Measurements from ENCODE around the gene MKNK2. TPM values are rescaled to one million over a fixed set of nuclear protein-coding genes. Genes with fewer than 3 reads are reported as not detected.

MKNK2 gene
- total RNA-seq, 1 donor from 2014 or later: 1,134 TPM

DNA sequence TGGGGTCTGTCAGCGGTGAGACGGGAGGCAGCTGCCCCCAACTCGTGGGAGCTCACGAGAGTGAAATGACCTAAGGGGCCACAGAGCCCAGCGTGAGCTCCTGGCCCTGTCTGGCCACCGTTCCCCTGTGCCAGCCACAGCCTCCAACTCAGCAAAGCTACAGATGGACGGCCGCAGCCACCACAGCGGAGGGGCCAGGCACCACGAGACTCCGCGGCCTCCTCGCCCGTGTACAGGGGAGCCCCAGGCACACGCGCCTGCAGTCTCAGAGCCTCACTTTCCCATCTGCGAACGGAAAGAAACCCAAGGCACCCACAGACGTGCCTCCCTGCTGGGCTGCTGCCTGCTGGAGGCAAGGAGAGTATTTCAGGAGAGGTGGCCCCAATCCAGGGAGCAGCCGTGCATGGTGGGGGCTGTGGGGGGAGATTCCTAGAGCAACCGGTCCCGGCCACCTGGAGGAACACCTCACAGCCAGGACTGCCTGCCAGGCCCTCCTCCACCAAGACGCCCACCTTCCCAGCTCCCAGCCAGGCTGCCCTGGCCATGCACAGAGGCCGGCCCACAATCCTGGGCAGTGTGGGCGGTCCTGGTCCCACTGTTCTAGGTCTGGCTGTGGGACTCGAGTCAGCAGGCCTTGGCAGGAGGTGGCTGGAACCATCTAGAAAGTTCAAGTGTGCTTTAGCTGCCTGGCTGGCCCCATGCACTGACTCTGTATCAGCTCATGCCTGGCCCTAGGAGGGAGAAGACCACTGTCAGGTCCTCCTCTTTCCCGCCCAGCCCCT lies 1.9 kb downstream of the MKNK2 start:
- peaks cover 78% of the 10 kb centered on the region for H3K4me1 Mint-ChIP-seq
- no peak for DNase-seq
- ATAC-seq (ENCODE audit: low read depth): no peak
- H3K27me3 Mint-ChIP-seq: no peaks in the 10 kb centered on the region
- CTCF ChIA-PET: interaction anchor here (1.2 to 1.8 kb wide), 3 partner anchors 21 to 39 kb away, joined by 4 to 6 read pairs (median 4); no protein-coding TSS in a partner anchor
- H3K27ac Mint-ChIP-seq: peak overlapping the region; percentile 88
- peak overlapping the region; percentile 93 for H3K4me3 Mint-ChIP-seq
- H3K9me3 Mint-ChIP-seq: no peaks in the 10 kb centered on the region
- POLR2A ChIA-PET: interaction anchor here (0.5 to 59.1 kb wide), 10 partner anchors 11 to 215 kb away, joined by 3 to 2723 read pairs (median 5); partner anchors contain the start of genes AP3D1, IZUMO4 and MOB3A
- H3K36me3 Mint-ChIP-seq (ENCODE audit: low read depth): peaks cover 52% of the 10 kb centered on the region
- intact Hi-C loops (cut with micrococcal nuclease): no loop called here
- TF ChIP-seq, protein P1, sequence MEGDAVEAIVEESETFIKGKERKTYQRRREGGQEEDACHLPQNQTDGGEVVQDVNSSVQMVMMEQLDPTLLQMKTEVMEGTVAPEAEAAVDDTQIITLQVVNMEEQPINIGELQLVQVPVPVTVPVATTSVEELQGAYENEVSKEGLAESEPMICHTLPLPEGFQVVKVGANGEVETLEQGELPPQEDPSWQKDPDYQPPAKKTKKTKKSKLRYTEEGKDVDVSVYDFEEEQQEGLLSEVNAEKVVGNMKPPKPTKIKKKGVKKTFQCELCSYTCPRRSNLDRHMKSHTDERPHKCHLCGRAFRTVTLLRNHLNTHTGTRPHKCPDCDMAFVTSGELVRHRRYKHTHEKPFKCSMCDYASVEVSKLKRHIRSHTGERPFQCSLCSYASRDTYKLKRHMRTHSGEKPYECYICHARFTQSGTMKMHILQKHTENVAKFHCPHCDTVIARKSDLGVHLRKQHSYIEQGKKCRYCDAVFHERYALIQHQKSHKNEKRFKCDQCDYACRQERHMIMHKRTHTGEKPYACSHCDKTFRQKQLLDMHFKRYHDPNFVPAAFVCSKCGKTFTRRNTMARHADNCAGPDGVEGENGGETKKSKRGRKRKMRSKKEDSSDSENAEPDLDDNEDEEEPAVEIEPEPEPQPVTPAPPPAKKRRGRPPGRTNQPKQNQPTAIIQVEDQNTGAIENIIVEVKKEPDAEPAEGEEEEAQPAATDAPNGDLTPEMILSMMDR (IDR thresholded peaks at IDR 0.05): no peak

DNA sequence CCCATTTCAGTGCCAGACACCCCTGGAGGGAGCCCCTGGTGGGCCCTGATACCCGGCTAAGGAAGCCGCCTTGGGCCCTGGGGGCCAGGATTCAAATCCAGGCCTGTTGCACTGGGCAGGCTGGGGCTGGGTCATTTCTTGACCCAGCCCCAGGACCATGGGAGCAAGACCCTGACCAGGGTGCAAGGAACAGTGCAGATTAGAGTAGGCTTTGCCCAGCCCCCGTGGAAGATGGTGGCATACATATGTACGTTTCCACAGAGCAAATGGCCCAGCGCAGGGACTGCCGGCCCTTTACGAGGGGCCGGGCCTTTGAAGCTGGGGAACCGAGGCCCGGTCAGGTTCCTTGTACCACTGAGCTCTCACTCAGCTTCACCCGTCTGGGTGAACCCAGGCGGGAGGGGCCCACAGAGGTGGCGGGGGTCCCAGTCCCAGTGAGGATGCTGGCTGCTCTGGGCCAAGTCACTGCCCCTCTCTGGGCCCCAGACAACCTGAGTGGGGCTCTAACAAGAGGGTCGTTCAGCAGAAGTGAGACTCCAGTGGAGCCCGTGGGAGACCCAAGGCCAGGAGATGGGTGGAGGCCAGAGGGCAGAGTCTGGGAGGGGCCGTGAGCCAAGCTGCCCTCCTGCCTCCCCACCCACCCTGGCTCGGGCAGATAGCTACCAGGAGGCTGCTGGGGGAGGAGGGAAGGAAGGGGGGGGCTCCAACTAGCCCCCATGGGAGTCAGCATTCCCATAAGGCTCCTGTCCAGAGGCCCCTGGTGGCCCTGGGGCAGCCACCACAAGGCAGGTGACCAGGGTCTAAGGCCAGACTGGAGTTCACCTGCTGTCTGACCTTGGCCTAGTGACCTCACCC lies 2.7 kb downstream of the MKNK2 start:
- intact Hi-C loops (cut with micrococcal nuclease): no loop called here
- Mint-ChIP-seq H3K27ac (peak overlapping the region; percentile 53), H3K4me3 (peak overlapping the region; percentile 93), H3K4me1 (peaks cover 78% of the 10 kb centered on the region), H3K36me3 (ENCODE audit: low read depth) (peaks cover 59% of the 10 kb centered on the region), H3K9me3 (no peaks in the 10 kb centered on the region), H3K27me3 (no peaks in the 10 kb centered on the region)
- no peak for DNase-seq
- ChIA-PET POLR2A (interaction anchor here (0.5 to 59.1 kb wide), 13 partner anchors 5 to 507 kb away, joined by 3 to 2723 read pairs (median 5); partner anchors contain the start of genes AP3D1, IZUMO4, MKNK2 and MOB3A), CTCF (interaction anchor here (1.2 to 1.8 kb wide), 3 partner anchors 21 to 40 kb away, joined by 4 to 6 read pairs (median 4); no protein-coding TSS in a partner anchor)
- ATAC-seq (ENCODE audit: low read depth): no peak
- TF ChIP-seq, protein P1 (IDR thresholded peaks at IDR 0.05): no peak

DNA sequence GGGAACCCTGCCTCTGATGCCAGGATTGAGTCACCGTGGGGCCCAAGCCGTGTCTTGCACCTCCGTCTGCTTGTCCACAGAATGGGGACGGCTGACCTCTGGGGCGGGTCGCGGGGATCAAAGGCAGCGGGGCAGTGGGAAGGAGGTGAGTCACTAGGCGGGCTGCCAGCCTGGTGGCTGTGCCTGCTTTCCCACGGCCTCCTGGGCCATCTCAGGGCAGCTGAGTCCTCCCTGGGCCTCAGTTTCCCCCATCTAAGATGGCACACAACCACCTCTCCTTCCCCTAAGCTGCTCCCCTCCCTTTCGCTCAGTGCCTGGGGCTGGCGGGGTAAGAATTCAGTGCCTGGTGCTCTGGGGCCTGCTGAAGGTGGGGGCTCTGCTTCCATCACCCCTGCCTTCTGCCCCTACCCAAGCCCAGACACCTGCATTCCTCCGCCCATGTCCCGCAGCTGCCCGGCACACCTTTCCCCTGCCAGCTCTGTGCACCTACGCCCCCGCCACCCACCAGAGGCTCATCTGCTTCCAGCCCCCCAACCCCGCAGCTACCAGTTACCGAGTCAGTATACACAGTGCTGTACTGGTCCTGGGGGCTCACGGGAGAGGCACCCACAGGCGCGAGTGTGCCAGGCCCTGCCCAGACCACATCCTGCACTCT lies 3.5 kb downstream of the MKNK2 start:
- intact Hi-C loops (cut with micrococcal nuclease): no loop called here
- CTCF ChIA-PET: no interaction called here
- Mint-ChIP-seq H3K4me1 (peaks cover 78% of the 10 kb centered on the region), H3K36me3 (ENCODE audit: low read depth) (peaks cover 65% of the 10 kb centered on the region), H3K9me3 (no peaks in the 10 kb centered on the region), H3K27ac (peak overlapping the region; percentile 53), H3K27me3 (no peaks in the 10 kb centered on the region), H3K4me3 (peak overlapping the region; percentile 93)
- POLR2A ChIA-PET: interaction anchor here (0.8 to 59.1 kb wide), 6 partner anchors 6 to 217 kb away, joined by 5 to 2723 read pairs (median 248); partner anchors contain the start of genes AP3D1, IZUMO4, MKNK2 and MOB3A
- no peak for ATAC-seq (ENCODE audit: low read depth)
- DNase-seq: no peak
- TF ChIP-seq, protein P1 (IDR thresholded peaks at IDR 0.05): no peak

DNA sequence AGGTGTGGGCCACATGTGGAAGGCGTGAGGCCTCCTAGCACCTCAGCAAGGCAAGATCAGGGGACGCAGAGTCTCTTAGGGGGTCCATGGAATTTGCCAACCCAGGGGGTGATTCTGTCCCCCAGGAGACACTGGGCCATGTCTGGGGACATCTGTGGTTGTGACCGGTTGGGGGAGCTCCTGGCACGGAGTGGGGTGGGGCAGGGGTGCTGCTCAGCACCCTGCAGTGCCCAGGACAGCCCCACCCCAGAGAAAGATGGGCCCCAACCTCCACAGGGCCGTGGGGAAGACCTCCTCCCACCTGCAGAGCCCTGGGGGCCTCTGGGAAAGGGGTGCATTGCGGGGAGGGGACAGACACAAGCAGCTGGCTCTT lies 4.0 kb downstream of the MKNK2 start:
- no peak overlapping the region for H3K27ac Mint-ChIP-seq
- TF ChIP-seq, protein P1 (IDR thresholded peaks at IDR 0.05): no peak
- H3K4me1 Mint-ChIP-seq: peaks cover 78% of the 10 kb centered on the region
- POLR2A ChIA-PET: interaction anchor here (0.8 to 59.1 kb wide), 4 partner anchors 6 to 121 kb away, joined by 5 to 2723 read pairs (median 490); partner anchors contain the start of genes IZUMO4, MKNK2 and MOB3A
- intact Hi-C loops (cut with micrococcal nuclease): no loop called here
- ATAC-seq (ENCODE audit: low read depth): no peak
- no peak for DNase-seq
- H3K9me3 Mint-ChIP-seq: no peaks in the 10 kb centered on the region
- CTCF ChIA-PET: no interaction called here
- H3K4me3 Mint-ChIP-seq: peak overlapping the region; percentile 93
- H3K36me3 Mint-ChIP-seq (ENCODE audit: low read depth): peaks cover 68% of the 10 kb centered on the region
- H3K27me3 Mint-ChIP-seq: no peaks in the 10 kb centered on the region

All from activated B cell treated with CpG ODN at 0.5 μM for 24 hours (primary cell).